Fibroblast of skin of abdomen (primary cell): Measurements from ENCODE around the gene CCM2.

Experiments
- DNase-seq: peaks from one replicate; pipeline ENCODE4 v3.0.0-alpha.2; 2013

CCM2 gene

GRCh38 chr7:44969049-44969700, 30.8 kb upstream of the CCM2 start:
- no peak for DNase-seq

GRCh38 chr7:44969701-44970522, 30.1 kb upstream of the CCM2 start:
- DNase-seq, result no peak

GRCh38 chr7:44970523-44971051, 29.4 kb upstream of the CCM2 start:
- no peak for DNase-seq

- DNase-seq, result no peak
Observed at GRCh38 chr7:44971188-44971901, 28.7 kb upstream of the CCM2 start.

- no peak for DNase-seq
Observed at GRCh38 chr7:44971902-44972441, 28.0 kb upstream of the CCM2 start.

- no peak for DNase-seq
Observed at GRCh38 chr7:44972562-44972961, 27.4 kb upstream of the CCM2 start.

- peak; percentile 8 for DNase-seq
Observed at GRCh38 chr7:44973610-44974401, 26.2 kb upstream of the CCM2 start.

GRCh38 chr7:44974549-44974948, 25.5 kb upstream of the CCM2 start:
- DNase-seq, result no peak

GRCh38 chr7:44975331-44976039, 24.5 kb upstream of the CCM2 start:
- DNase-seq, result no peak

- DNase-seq, result no peak
Observed at GRCh38 chr7:44976040-44976745, 23.8 kb upstream of the CCM2 start.

GRCh38 chr7:44976746-44977196, 23.2 kb upstream of the CCM2 start:
- no peak for DNase-seq

- DNase-seq, result no peak
Observed at GRCh38 chr7:44977304-44977958, 22.6 kb upstream of the CCM2 start.

GRCh38 chr7:44977959-44978335, 22.1 kb upstream of the CCM2 start:
- no peak for DNase-seq

- no peak for DNase-seq
Observed at GRCh38 chr7:44978511-44979366, 21.3 kb upstream of the CCM2 start, which contains the start of gene MYO1G. TSS of gene MYO1G (minus strand) at chr7:44979015. CDS start at chr7:44978961, 54 bp downstream.

GRCh38 chr7:44979481-44980392, 20.3 kb upstream of the CCM2 start:
- no peak for DNase-seq

GRCh38 chr7:44980393-44981034, 19.5 kb upstream of the CCM2 start:
- peak; percentile 32 for DNase-seq

- DNase-seq, result no peak
Observed at GRCh38 chr7:44981035-44981706, 18.8 kb upstream of the CCM2 start.
